ENCODE data around the gene EN1. TPM values are rescaled to one million over a fixed set of nuclear protein-coding genes. Genes with fewer than 3 reads are reported as not detected.

The EN1 gene
- total RNA-seq, 4 donors from 2014 or later, result 0.13 to 0.23 TPM; not detected in 2

GRCh38 chr2:118813601-118814339 lies 33.7 kb downstream of the EN1 start:
- Histone ChIP-seq H3K27me3 (peaks cover 92% of the 10 kb centered on the region), H3K36me3 (no peaks in the 10 kb centered on the region), H3K9me3 (no peaks in the 10 kb centered on the region), H3K4me1 (no peaks in the 10 kb centered on the region), H3K27ac (no peak overlapping the region), H3K4me3 (no peak overlapping the region)
- ATAC-seq, result no peak
- WGBS, 2 donors (ENCODE audit: low coverage in 1 of 2), result 33 to 59% methylated on average over 3 to 10 of the region's 13 CpGs
- TF ChIP-seq POLR2AphosphoS5 (IDR thresholded peaks at IDR 0.05) (no peak), POLR2A (IDR thresholded peaks at IDR 0.05) (no peak), CTCF (IDR thresholded peaks at IDR 0.05) (no peak), EP300 (IDR thresholded peaks at IDR 0.05) (no peak)

- WGBS, 2 donors (ENCODE audit: low coverage in 1 of 2), result 48 to 80% methylated on average over 2 to 7 of the region's 8 CpGs
- Histone ChIP-seq H3K4me3 (no peak overlapping the region), H3K4me1 (no peaks in the 10 kb centered on the region), H3K27ac (no peak overlapping the region), H3K27me3 (peaks cover 92% of the 10 kb centered on the region), H3K9me3 (no peaks in the 10 kb centered on the region), H3K36me3 (no peaks in the 10 kb centered on the region)
- ATAC-seq, result no peak
- TF ChIP-seq POLR2A (IDR thresholded peaks at IDR 0.05), result no peak
- TF ChIP-seq CTCF (IDR thresholded peaks at IDR 0.05), result no peak
Observed at GRCh38 chr2:118813111-118813510, 34.3 kb downstream of the EN1 start.

GRCh38 chr2:118812552-118812951 lies 34.9 kb downstream of the EN1 start:
- H3K4me1 ChIP-seq, result no peaks in the 10 kb centered on the region
- TF ChIP-seq POLR2AphosphoS5 (IDR thresholded peaks at IDR 0.05) (no peak), CTCF (IDR thresholded peaks at IDR 0.05) (no peak), EP300 (IDR thresholded peaks at IDR 0.05) (no peak), POLR2A (IDR thresholded peaks at IDR 0.05) (no peak)
- 20 to 38% methylated on average over 1 to 4 of the region's 6 CpGs for WGBS, 2 donors (ENCODE audit: low coverage in 1 of 2)
- H3K4me3 ChIP-seq, result no peak overlapping the region
- ATAC-seq, result no peak
- no peaks in the 10 kb centered on the region for H3K36me3 ChIP-seq
- no peaks in the 10 kb centered on the region for H3K9me3 ChIP-seq
- H3K27me3 ChIP-seq, result peaks cover 92% of the 10 kb centered on the region
- no peak overlapping the region for H3K27ac ChIP-seq

- H3K4me3 ChIP-seq, result no peak overlapping the region
- H3K9me3 ChIP-seq, result no peaks in the 10 kb centered on the region
- ATAC-seq, result no peak
- no peaks in the 10 kb centered on the region for H3K36me3 ChIP-seq
- TF ChIP-seq POLR2AphosphoS5 (IDR thresholded peaks at IDR 0.05) (no peak), EP300 (IDR thresholded peaks at IDR 0.05) (no peak)
- H3K4me1 ChIP-seq, result no peaks in the 10 kb centered on the region
- WGBS, 2 donors (ENCODE audit: low coverage in 1 of 2), result 5 to 51% methylated on average over 2 of the region's 2 CpGs
- H3K27me3 ChIP-seq, result peaks cover 90% of the 10 kb centered on the region
- H3K27ac ChIP-seq, result no peak overlapping the region
Observed at GRCh38 chr2:118811514-118812115, 35.8 kb downstream of the EN1 start.

GRCh38 chr2:118810766-118811165 lies 36.7 kb downstream of the EN1 start:
- Histone ChIP-seq H3K36me3 (no peaks in the 10 kb centered on the region), H3K4me3 (no peak overlapping the region), H3K9me3 (no peaks in the 10 kb centered on the region), H3K27ac (no peak overlapping the region), H3K27me3 (peaks cover 89% of the 10 kb centered on the region), H3K4me1 (no peaks in the 10 kb centered on the region)
- no peak for ATAC-seq
- no peak for TF ChIP-seq CTCF (IDR thresholded peaks at IDR 0.05)
- TF ChIP-seq POLR2A (IDR thresholded peaks at IDR 0.05), result no peak
- no peak for TF ChIP-seq EP300 (IDR thresholded peaks at IDR 0.05)
- no peak for TF ChIP-seq POLR2AphosphoS5 (IDR thresholded peaks at IDR 0.05)
- WGBS, 2 donors (ENCODE audit: low coverage in 1 of 2), result 80 to 90% methylated on average over 1 to 2 of the region's 7 CpGs

All from gastroesophageal sphincter (tissue), 4 donors.